ENCODE data around the gene SPOP. TPM values are rescaled to one million over a fixed set of nuclear protein-coding genes. Genes with fewer than 3 reads are reported as not detected.

The SPOP gene
- total and polyA plus RNA-seq, 2 donors: 54.7 to 64.3 TPM

DNA sequence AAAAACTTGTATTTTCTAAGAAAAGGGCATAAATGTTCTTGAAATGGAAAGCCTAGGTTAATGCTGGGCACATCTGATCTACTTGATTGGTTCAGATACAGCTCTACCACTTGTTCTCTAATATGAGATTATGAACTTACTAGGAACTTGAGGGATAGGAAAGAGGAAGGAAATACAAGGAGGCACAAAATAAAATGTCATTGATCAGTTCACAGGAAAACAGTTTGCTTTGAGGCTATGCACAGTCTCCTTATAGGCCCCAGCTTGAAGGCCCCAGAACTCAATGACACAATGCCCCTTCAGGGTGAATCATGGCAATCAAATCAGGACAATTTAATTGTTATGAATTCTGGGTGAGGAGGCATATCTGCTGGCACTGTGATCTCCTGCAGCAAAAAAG is 75.1 kb downstream of the SPOP start:
- no peak overlapping the region for H3K27ac ChIP-seq (ENCODE audit: low read depth in 1 of 2, low read length in 1 of 2)
- H3K4me3 ChIP-seq (ENCODE audit: low read length in 2 of 2): no peak overlapping the region

GRCh38 chr17:49600949-49601348 is 76.9 kb downstream of the SPOP start:
- Histone ChIP-seq H3K27me3 (ENCODE audit: control insufficient read depth in 2 of 2, insufficient read depth in 1 of 2, low read length in 1 of 2) (no peaks in the 10 kb centered on the region), H3K9me3 (ENCODE audit: control insufficient read depth in 2 of 2, insufficient read depth in 1 of 2, low read length in 1 of 2) (no peaks in the 10 kb centered on the region), H3K4me1 (ENCODE audit: control insufficient read depth in 2 of 2, insufficient read depth in 2 of 2, low read length in 2 of 2) (no peaks in the 10 kb centered on the region), H3K27ac (ENCODE audit: low read depth in 1 of 2, low read length in 1 of 2) (no peak overlapping the region), H3K4me3 (ENCODE audit: low read length in 2 of 2) (no peak overlapping the region), H3K36me3 (ENCODE audit: control insufficient read depth in 2 of 2, insufficient read depth in 2 of 2, low read length in 1 of 2) (peaks cover 47 to 87% of the 10 kb centered on the region in 2 donors)
- DNase-seq (ENCODE audit: low read depth in 6 of 9, low spot score in 9 of 9): no peak

More for the DNA sequence above, 75.1 kb downstream of the SPOP start:
- Histone ChIP-seq H3K4me1 (ENCODE audit: control insufficient read depth in 2 of 2, insufficient read depth in 2 of 2, low read length in 2 of 2) (no peaks in the 10 kb centered on the region), H3K9me3 (ENCODE audit: control insufficient read depth in 2 of 2, insufficient read depth in 1 of 2, low read length in 1 of 2) (no peaks in the 10 kb centered on the region), H3K27me3 (ENCODE audit: control insufficient read depth in 2 of 2, insufficient read depth in 1 of 2, low read length in 1 of 2) (no peaks in the 10 kb centered on the region), H3K36me3 (ENCODE audit: control insufficient read depth in 2 of 2, insufficient read depth in 2 of 2, low read length in 1 of 2) (peaks cover 49 to 86% of the 10 kb centered on the region in 2 donors)
- no peak for DNase-seq (ENCODE audit: low read depth in 6 of 9, low spot score in 9 of 9)

- Histone ChIP-seq H3K9me3 (ENCODE audit: control insufficient read depth in 2 of 2, insufficient read depth in 1 of 2, low read length in 1 of 2) (no peaks in the 10 kb centered on the region), H3K27ac (ENCODE audit: low read depth in 1 of 2, low read length in 1 of 2) (no peak overlapping the region), H3K4me3 (ENCODE audit: low read length in 2 of 2) (no peak overlapping the region), H3K36me3 (ENCODE audit: control insufficient read depth in 2 of 2, insufficient read depth in 2 of 2, low read length in 1 of 2) (peaks cover 36 to 81% of the 10 kb centered on the region in 2 donors), H3K27me3 (ENCODE audit: control insufficient read depth in 2 of 2, insufficient read depth in 1 of 2, low read length in 1 of 2) (no peaks in the 10 kb centered on the region), H3K4me1 (ENCODE audit: control insufficient read depth in 2 of 2, insufficient read depth in 2 of 2, low read length in 2 of 2) (no peaks in the 10 kb centered on the region)
- DNase-seq (ENCODE audit: low read depth in 6 of 9, low spot score in 9 of 9): no peak
- WGBS: 98% methylated on average over 3 of the region's 3 CpGs
Observed at GRCh38 chr17:49598918-49599317, 79.0 kb downstream of the SPOP start.

GRCh38 chr17:49597928-49598655 is 79.8 kb downstream of the SPOP start:
- Histone ChIP-seq H3K4me1 (ENCODE audit: control insufficient read depth in 2 of 2, insufficient read depth in 2 of 2, low read length in 2 of 2) (no peaks in the 10 kb centered on the region), H3K27me3 (ENCODE audit: control insufficient read depth in 2 of 2, insufficient read depth in 1 of 2, low read length in 1 of 2) (no peaks in the 10 kb centered on the region), H3K27ac (ENCODE audit: low read depth in 1 of 2, low read length in 1 of 2) (no peak overlapping the region), H3K9me3 (ENCODE audit: control insufficient read depth in 2 of 2, insufficient read depth in 1 of 2, low read length in 1 of 2) (no peaks in the 10 kb centered on the region), H3K4me3 (ENCODE audit: low read length in 2 of 2) (no peak overlapping the region), H3K36me3 (ENCODE audit: control insufficient read depth in 2 of 2, insufficient read depth in 2 of 2, low read length in 1 of 2) (peaks cover 39 to 74% of the 10 kb centered on the region in 2 donors)
- WGBS: 97% methylated on average over 8 of the region's 8 CpGs
- DNase-seq (ENCODE audit: low read depth in 6 of 9, low spot score in 9 of 9): no peak

DNA sequence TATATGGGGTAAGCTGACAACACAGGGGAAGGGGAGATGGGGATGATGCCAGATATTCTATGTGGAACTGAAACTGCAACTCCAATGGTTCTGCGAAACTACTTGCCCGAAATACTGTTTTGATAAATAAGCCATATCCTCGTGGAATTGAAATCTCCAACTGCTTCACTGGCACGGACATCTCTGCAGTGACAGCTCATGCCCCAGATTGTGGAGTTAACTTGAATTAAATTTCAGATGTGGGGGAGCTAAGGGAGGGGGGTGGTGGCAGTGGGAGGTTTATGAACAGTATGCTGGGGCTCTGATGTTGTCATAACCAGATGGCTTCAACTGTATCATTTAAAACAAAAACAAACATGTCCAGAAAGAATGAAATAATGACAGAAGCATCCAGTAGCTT is 80.5 kb downstream of the SPOP start:
- Histone ChIP-seq H3K36me3 (ENCODE audit: control insufficient read depth in 2 of 2, insufficient read depth in 2 of 2, low read length in 1 of 2) (peaks cover 39 to 70% of the 10 kb centered on the region in 2 donors), H3K9me3 (ENCODE audit: control insufficient read depth in 2 of 2, insufficient read depth in 1 of 2, low read length in 1 of 2) (no peaks in the 10 kb centered on the region), H3K27ac (ENCODE audit: low read depth in 1 of 2, low read length in 1 of 2) (no peak overlapping the region), H3K4me1 (ENCODE audit: control insufficient read depth in 2 of 2, insufficient read depth in 2 of 2, low read length in 2 of 2) (no peaks in the 10 kb centered on the region), H3K27me3 (ENCODE audit: control insufficient read depth in 2 of 2, insufficient read depth in 1 of 2, low read length in 1 of 2) (no peaks in the 10 kb centered on the region), H3K4me3 (ENCODE audit: low read length in 2 of 2) (no peak overlapping the region)
- DNase-seq (ENCODE audit: low read depth in 6 of 9, low spot score in 9 of 9): no peak
- WGBS: 96% methylated on average over 4 of the region's 4 CpGs

DNA sequence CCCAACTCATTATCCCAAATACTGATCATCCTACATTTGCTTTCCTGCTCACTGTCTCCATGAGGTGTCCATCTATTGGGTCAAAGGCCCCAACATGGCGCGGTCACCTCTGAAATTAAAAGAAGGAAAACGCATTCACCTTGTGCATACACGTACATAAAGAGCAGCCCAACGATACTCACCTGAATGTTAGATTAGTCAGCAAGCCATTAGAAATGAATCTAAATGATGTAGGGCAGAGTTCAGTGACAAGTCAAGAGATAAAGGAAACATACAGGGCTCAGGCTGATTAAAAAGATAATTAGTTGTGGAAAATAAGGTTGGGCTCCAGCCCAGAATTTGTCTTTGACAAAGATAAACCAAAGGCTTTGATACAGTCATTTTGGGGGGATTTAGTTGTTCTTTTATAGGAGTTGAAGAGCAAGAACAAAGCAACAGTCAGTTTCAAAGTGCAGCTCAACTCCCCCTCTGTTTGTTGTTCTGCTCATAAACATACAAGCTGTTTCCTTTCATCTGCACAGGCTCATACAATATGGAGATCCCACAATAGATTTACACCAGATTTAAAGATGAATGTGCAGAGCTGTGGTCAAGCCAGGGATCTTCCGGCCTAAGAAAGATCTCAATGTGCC is 81.2 kb downstream of the SPOP start:
- WGBS: 97% methylated on average over 6 of the region's 6 CpGs
- Histone ChIP-seq H3K27ac (ENCODE audit: low read depth in 1 of 2, low read length in 1 of 2) (no peak overlapping the region), H3K27me3 (ENCODE audit: control insufficient read depth in 2 of 2, insufficient read depth in 1 of 2, low read length in 1 of 2) (no peaks in the 10 kb centered on the region)

GRCh38 chr17:49595980-49596379 is 81.9 kb downstream of the SPOP start:
- Histone ChIP-seq H3K36me3 (ENCODE audit: control insufficient read depth in 2 of 2, insufficient read depth in 2 of 2, low read length in 1 of 2) (peaks cover 34 to 56% of the 10 kb centered on the region in 2 donors), H3K27me3 (ENCODE audit: control insufficient read depth in 2 of 2, insufficient read depth in 1 of 2, low read length in 1 of 2) (no peaks in the 10 kb centered on the region), H3K27ac (ENCODE audit: low read depth in 1 of 2, low read length in 1 of 2) (no peak overlapping the region), H3K9me3 (ENCODE audit: control insufficient read depth in 2 of 2, insufficient read depth in 1 of 2, low read length in 1 of 2) (no peaks in the 10 kb centered on the region), H3K4me3 (ENCODE audit: low read length in 2 of 2) (no peak overlapping the region), H3K4me1 (ENCODE audit: control insufficient read depth in 2 of 2, insufficient read depth in 2 of 2, low read length in 2 of 2) (no peaks in the 10 kb centered on the region)
- WGBS: 98% methylated on average over 4 of the region's 4 CpGs
- DNase-seq (ENCODE audit: low read depth in 6 of 9, low spot score in 9 of 9): no peak

More for the DNA sequence above, 81.2 kb downstream of the SPOP start:
- H3K4me1 ChIP-seq (ENCODE audit: control insufficient read depth in 2 of 2, insufficient read depth in 2 of 2, low read length in 2 of 2): no peaks in the 10 kb centered on the region
- no peak for DNase-seq (ENCODE audit: low read depth in 6 of 9, low spot score in 9 of 9)
- no peak overlapping the region for H3K4me3 ChIP-seq (ENCODE audit: low read length in 2 of 2)
- H3K36me3 ChIP-seq (ENCODE audit: control insufficient read depth in 2 of 2, insufficient read depth in 2 of 2, low read length in 1 of 2): peaks cover 37 to 63% of the 10 kb centered on the region in 2 donors
- no peaks in the 10 kb centered on the region for H3K9me3 ChIP-seq (ENCODE audit: control insufficient read depth in 2 of 2, insufficient read depth in 1 of 2, low read length in 1 of 2)

- Histone ChIP-seq H3K4me1 (ENCODE audit: control insufficient read depth in 2 of 2, insufficient read depth in 2 of 2, low read length in 2 of 2) (no peaks in the 10 kb centered on the region), H3K36me3 (ENCODE audit: control insufficient read depth in 2 of 2, insufficient read depth in 2 of 2, low read length in 1 of 2) (peaks cover 28 to 51% of the 10 kb centered on the region in 2 donors), H3K27me3 (ENCODE audit: control insufficient read depth in 2 of 2, insufficient read depth in 1 of 2, low read length in 1 of 2) (no peaks in the 10 kb centered on the region), H3K4me3 (ENCODE audit: low read length in 2 of 2) (no peak overlapping the region), H3K27ac (ENCODE audit: low read depth in 1 of 2, low read length in 1 of 2) (no peak overlapping the region), H3K9me3 (ENCODE audit: control insufficient read depth in 2 of 2, insufficient read depth in 1 of 2, low read length in 1 of 2) (no peaks in the 10 kb centered on the region)
- WGBS: 99% methylated on average over 4 of the region's 4 CpGs
- no peak for DNase-seq (ENCODE audit: low read depth in 6 of 9, low spot score in 9 of 9)
Observed at GRCh38 chr17:49595328-49595727, 82.6 kb downstream of the SPOP start.

DNA sequence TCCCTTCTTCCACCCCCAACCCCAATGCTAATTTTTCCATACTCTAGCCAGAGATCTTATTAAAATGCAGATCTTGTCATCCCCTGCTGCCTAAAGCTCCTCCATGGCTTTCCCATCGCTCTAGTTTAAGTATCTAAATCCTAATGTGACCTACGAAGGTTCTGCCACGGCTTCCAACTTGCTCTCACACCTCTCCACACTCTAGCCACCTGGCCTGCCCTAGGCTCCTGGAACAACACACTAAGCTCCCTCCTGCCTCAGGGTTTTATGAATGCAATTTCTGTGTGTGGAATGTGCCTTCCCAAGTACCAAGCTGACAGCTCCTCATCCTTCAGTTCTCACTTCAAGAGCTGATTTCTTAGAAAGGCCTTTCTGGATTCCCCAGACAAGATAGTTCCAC is 85.6 kb downstream of the SPOP start:
- 98% methylated on average over 3 of the region's 3 CpGs for WGBS

More for the DNA sequence above, 85.6 kb downstream of the SPOP start:
- Histone ChIP-seq H3K4me1 (ENCODE audit: control insufficient read depth in 2 of 2, insufficient read depth in 2 of 2, low read length in 2 of 2) (no peaks in the 10 kb centered on the region), H3K27me3 (ENCODE audit: control insufficient read depth in 2 of 2, insufficient read depth in 1 of 2, low read length in 1 of 2) (no peaks in the 10 kb centered on the region), H3K36me3 (ENCODE audit: control insufficient read depth in 2 of 2, insufficient read depth in 2 of 2, low read length in 1 of 2) (peaks cover 9 to 26% of the 10 kb centered on the region in 2 donors), H3K9me3 (ENCODE audit: control insufficient read depth in 2 of 2, insufficient read depth in 1 of 2, low read length in 1 of 2) (no peaks in the 10 kb centered on the region), H3K4me3 (ENCODE audit: low read length in 2 of 2) (no peak overlapping the region), H3K27ac (ENCODE audit: low read depth in 1 of 2, low read length in 1 of 2) (no peak overlapping the region)
- DNase-seq (ENCODE audit: low read depth in 6 of 9, low spot score in 9 of 9): no peak

All from thymus (tissue), 11 donors.